ENCODE measurements around the gene GPR3.

GPR3 gene, protein sequence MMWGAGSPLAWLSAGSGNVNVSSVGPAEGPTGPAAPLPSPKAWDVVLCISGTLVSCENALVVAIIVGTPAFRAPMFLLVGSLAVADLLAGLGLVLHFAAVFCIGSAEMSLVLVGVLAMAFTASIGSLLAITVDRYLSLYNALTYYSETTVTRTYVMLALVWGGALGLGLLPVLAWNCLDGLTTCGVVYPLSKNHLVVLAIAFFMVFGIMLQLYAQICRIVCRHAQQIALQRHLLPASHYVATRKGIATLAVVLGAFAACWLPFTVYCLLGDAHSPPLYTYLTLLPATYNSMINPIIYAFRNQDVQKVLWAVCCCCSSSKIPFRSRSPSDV

DNA sequence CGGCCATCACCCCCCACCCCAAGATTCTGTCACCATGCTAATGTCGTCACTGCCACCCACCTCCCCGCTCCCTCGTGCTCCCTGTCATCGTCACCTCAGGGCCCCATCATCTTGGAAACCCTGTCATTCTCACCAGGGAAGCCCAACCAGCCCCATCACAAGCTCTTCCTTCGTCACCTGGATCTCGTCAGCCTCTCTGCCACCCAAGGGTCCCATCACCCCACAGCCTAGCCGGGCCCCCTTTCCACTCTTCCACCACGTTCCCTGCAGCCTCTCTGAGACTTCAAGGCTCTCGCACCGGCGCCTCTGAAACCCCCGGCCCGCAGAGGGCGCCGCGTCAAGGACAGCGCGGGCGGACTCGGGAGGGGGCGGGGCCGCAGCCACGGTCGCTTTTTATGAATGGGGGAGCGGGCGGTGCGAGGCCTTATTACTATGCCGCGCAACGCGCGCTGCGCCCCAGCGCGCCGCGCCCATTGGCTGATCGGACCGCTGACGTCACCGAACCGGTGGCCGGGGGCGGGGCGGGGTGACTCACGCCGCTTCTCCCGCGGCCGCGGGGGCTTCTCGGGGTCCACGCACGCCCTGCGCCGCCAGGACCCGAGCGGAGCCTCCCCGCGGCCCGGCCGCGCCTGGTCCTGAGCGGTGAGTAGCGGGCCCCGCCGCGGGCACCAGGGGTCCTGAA, at the start of gene GPR3:
Gene GPR3 (plus strand): TSS at position 527 of the 682 bp plus-strand sequence. CDS start 1,177 bp downstream, outside the sequence.
- peak; percentile 92 for DNase-seq

DNA sequence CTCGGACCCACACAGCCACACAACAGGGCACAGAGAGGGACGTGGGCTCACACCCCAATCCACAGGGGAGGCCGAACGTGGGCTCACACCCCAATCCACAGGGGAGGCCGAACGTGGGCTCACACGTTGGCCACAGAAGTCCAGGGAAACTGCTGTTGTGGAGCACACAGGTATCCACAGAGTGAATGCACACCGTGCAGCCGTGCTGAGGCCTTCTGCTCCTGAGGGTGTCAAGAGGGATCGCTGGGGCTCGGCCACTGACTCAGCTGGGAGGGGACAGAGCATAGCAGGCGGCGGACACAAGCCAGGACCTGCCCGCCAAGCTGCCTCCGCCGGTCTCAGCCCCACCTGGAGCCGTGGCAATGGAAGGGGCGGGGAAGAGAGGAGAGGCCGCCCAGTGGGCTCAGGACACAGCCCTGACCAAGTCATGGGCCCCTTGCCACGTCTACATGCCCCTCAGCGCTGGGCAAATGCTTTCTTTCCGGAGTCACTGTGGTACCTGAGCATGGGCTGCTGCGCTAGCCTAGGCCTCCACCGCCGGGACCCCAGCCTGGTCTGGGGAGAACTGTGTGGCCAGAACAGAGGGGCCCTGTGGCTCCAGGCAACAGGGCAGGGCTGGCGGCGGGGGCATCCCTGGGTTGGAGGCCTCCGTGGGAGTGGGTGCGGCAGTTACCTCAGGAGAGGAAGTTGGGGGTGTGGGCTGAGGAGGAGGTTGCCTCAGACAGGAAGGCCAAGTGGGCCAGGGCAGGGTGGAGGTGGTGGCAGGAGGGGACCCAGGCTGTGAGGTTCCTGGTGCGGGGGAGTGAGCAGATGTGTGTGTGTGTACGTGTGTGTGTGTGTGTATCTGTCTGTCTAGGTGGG, 49.4 kb upstream of the GPR3 start:
- DNase-seq, result peak; percentile 78

DNA sequence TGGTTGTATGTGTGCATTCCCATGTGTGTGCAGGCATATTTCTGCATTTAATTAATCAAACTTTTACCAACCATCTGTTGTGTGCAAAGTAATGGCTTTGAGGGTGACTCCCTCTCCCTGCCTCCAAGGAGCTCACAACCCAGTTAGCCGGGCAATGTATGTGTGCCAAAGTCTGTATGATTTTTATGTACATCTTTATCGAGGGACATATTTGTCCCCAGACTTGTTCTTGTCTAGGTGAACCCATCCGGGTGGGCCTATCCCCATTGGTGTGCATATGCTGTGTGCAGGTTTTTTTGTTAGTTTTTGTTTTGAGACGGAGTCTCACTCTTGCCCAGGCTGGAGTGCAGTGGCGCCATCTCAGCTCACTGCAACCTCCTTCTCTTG, 48.8 kb upstream of the GPR3 start:
- DNase-seq, result no peak

DNA sequence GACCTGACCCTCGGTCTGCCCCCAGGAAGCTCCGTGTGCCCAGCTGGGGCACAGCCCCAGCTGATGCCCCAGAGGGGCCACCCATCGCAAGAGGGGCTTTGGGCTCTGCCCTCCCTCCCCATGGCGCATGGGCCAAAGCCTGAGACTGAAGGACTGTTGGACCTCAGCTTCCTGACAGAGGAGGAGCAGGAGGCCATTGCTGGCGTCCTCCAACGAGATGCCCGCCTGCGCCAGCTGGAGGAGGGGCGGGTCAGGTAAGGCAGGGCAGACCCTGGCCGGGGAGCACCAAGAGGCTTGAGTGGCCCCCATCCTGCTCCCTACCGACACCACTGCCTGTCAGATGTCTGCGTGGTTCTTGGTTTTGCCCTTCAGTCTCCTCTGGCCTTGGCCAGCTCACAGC, 47.1 kb upstream of the GPR3 start:
- DNase-seq, result no peak

DNA sequence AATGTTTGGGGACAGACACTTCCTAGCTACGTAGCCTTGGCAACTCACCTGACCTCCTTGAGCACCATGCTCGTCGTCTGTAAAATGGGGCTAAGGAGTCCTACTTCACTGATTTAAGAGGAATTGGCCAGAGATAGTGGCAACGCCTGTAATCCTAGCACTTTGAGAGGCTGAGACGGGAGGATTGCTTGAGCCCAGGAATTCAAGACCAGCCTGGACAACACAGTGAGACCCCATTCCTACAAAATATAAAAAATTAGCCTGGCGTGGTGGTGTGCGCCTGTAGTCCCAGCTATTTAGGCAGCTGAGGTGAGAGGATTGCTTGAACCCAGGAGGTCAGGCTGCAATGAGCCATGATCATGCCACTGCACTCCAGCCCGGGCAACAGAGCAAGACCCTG, 46.1 kb upstream of the GPR3 start:
- no peak for DNase-seq

DNA sequence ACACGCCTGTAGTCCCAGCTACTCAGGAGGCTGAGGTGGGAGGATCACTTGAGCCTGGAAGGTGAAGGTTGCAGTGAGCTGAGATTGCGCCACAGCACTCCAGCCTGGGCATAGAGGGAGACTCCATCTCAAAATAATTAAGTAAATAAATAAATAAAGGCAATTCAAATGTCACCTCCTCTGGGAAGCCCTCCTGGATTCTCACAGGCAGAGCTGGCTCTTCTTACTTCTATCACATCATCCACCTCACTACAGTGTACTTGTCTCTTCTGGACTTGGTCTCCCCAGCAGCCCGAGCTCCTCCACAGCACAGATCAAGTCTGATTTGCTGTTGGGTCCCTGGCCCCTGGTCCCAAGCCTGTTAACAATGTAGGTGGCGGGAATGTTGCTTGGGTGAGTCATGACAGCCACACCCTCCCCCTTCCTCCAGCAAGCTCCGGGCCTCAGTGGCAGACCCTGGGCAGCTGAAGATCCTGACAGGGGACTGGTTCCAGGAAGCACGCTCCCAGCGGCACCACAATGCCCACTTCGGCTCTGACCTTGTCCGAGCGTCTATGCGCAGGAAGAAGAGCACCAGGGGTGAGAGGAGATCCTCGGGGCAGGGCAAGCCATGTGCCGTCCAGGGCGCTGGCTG, 45.3 kb upstream of the GPR3 start:
- no peak for DNase-seq

DNA sequence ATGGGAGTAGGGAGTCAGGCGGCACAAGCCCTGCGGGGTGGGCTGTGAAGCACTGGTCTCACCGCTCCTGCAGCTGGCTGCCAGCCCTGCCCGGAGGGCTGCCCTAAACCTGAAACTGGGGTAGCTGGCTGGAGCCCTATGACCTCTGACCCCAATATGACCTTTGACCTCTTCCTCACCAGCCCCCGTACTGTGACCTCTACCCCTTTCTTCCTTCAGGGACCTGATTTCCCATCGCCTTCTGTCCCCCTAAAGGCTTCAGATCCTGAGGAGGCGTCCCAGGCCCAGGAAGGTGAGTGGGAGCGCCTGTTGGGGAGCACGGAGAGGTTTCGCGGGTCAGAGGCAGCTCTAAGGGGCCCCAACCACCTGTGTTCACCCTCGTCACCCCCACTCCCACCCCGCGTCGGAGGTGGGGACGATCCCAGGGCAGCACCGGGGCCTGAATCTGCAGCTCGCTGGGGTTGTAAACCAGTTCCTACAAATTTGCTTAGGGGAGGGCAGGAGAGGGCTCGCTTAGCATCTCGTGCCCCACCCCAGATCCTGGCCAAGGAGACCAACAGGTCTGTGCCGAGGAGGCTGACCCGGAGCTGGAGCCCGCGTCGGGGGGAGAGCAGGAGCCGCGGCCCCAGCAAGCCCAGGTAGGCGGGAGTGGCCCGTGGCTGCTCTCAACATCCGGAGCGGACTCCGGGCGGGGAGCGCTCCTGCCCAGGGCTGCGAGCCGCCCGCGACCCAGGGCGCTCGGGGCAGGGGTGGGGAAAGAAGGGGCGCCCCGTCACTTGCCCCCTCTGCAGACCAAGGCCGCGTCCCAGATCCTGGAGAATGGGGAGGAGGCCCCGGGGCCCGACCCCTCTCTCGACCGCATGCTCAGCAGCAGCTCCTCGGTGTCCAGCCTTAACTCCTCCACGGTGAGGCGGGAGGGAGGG, 43.3 kb upstream of the GPR3 start:
- DNase-seq, result no peak

DNA sequence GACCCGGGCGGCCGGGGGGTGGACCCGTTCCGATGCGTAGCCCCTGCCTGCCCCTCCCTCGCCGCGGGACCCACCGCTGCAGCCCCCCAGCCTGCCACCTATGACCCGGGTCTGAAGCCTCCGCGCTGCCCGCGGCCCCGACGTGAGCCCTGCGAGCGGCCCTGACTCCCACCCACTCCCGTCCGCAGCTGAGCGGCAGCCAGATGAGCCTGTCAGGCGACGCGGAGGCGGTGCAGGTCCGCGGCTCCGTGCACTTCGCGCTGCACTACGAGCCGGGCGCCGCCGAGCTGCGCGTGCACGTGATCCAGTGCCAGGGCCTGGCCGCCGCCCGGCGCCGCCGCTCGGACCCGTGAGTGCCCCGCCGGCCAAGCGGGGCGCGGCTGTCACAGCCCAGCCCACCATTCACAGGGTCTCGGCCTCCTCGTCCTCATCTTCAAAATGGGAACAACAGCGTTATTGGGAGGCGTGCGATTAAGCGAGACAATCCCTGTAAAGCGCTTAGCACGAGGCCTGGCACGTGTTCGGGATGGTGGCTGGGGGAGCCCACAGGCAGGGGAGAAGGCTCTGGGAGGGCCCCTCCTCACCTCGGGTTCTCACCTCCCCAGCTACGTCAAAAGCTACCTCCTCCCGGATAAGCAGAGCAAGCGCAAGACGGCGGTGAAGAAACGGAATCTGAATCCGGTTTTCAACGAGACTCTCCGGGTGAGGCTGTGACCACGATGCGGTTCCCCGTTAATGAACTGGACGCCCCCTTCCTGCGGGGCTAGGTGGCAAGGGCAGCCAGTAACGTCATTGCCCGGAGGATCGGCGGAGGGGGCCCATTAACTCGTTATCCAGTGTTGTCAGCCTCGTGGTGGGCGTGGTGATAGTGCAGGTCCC, 42.4 kb upstream of the GPR3 start:
- DNase-seq, result no peak

DNA sequence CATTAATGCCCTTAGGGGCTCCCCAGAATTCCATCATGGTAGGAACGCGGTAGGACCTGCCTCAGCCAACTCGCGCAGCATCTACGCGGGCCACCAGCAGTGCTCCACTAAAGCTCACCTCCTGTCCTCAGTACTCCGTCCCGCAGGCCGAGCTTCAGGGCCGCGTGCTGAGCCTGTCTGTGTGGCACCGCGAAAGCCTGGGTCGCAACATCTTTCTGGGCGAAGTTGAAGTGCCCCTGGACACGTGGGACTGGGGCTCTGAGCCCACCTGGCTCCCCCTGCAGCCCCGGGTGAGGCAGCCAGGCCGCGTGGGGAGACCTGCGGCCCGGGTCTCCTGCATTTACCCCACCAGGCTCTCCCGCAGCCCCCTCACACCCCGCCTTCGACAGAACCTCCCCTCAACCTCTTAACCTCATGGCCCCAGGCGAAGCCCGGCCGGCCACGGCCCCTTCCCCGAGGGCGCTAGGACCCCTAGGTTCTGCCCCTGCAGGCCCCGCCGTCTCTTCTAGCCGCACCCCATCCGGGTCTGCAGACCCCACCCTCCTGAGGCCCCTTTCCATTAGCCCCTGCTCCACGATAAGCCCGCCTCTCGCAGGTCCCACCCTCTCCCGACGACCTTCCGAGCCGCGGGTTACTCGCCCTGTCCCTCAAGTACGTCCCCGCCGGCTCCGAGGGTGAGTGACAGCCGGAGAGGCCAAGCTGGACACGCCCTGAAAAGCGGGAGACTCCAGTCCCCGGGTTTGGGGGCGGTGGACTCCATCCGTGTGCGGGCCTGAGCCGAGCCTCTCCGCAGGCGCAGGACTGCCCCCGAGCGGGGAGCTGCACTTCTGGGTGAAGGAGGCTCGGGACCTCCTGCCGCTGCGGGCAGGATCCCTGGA, 41.5 kb upstream of the GPR3 start:
- DNase-seq, result no peak

DNA sequence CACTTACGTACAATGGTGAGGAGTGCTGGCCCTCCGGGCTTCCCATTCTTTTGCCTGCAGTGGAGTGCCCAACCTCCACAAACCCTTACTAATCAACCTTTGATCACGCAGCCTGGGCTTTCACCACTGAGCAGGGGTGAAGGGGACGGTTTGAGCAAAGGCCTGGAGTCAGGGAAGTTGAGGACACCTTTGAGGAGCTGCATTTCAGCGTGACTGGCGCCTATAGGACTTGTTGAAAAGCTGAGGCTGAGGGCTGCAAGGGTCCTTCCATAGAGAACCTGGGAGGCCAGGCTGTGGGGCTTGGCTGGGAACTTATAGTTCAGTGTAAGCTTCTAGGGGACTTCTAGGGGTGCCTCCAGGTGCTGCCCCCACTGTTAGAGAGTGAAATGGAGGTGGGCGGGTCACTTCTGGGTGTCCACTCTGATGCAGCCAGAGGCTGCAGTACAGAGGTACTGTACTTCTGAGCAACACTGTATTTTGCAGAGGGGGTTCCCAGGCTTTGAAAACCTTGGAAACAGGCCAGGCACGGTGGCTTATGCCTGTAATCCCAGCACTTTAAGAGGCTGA, 40.8 kb upstream of the GPR3 start:
- no peak for DNase-seq

DNA sequence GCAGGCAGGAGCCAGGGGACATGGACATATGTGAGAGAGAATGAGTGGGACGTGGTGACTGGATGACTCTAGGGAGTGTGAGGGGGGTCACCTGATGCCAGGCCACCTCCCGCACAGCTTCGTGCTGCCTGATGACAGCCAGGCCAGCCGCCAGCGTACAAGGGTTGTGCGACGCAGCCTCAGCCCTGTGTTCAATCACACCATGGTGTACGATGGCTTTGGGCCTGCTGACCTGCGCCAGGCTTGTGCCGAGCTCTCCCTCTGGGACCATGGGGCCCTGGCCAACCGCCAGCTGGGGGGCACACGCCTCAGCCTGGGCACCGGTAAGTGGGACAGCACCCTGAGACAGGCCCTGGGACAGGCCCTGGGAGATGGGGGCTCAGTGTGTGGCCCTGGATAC, 39.3 kb upstream of the GPR3 start:
- no peak for DNase-seq

DNA sequence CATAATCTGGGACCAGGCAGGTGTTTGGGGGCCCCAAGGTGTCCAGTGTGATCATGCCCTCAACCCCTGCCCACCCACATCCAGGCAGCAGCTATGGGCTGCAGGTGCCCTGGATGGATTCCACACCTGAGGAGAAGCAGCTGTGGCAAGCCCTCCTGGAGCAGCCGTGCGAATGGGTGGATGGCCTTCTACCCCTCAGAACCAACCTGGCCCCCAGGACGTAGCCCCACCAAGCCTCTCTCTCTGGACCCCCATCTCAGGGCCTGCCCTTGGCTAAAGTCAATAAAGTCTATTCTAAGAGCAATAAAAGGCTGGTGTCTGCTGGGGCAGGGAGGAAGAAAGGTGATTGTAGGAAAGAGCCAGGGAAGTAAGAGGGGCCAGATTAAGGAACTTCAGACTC, 38.8 kb upstream of the GPR3 start:
- no peak for DNase-seq

DNA sequence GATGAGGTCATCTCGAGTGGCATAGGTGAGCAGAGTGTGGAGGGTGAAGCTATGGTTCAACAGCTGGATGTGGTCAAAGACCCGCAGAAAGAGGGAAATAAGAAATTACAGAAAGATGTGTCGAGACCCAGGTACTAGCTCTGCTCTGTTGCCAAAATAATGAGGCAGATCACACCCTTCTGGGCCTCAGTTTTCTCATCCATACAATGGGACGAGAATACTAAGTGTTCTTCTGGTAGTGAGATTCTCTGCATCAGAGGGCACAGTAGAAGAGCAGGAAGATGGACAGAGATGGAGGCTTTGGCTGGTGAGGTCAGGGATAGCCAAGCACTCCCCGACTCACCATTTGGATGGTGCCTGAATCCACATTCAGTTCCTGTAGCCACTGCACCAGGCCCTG, 36.7 kb upstream of the GPR3 start:
- DNase-seq, result no peak

DNA sequence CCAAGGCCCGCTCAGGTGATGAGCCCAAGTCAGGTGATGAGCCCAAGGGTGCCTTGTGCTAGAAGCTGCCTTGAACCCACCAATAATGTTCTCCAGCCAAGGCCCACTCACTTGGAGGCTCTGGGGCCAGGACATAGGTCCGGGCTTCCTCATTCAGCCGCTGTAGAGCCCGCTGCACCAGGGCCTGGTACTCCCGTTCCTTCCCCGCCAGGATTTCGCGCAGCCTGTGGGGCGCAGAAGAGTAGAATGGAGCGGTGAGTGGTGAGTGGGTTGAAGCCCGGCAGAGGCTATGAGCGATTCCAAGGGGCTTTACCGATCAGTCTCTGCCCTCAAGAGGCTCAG, 36.2 kb upstream of the GPR3 start:
- no peak for DNase-seq

DNA sequence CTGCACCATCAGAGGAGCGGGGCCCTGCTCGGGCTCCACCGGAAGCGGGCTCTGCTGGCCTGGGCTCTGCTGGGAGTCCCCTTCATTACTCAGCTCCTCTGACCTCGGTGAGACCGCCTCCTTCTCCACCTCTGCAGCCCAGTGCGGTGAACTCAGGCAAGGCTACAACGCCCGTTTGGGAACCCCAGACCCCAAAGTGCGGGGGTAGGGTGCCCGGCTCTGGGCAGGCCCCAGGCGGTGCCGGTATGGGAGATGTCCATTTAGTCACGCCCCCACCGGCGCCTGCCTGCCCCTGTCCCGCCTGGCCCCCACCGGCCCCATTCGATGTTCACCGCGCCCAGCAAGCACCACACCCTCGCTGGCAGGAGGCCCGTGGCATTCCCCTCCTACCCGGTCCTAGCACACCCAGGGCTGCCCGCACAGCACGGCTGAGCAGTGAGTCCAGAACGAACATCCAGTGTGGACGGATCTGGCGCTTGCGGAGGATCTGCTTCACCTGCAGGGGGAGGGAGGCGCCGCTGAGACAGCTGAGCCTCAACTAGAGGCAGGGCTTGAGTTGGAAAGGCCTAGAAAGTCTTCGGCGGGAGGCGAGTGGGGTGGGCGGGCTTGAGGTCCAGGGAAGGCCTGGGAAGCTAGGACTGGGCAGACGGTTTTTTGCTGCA, 35.7 kb upstream of the GPR3 start:
- DNase-seq, result no peak

DNA sequence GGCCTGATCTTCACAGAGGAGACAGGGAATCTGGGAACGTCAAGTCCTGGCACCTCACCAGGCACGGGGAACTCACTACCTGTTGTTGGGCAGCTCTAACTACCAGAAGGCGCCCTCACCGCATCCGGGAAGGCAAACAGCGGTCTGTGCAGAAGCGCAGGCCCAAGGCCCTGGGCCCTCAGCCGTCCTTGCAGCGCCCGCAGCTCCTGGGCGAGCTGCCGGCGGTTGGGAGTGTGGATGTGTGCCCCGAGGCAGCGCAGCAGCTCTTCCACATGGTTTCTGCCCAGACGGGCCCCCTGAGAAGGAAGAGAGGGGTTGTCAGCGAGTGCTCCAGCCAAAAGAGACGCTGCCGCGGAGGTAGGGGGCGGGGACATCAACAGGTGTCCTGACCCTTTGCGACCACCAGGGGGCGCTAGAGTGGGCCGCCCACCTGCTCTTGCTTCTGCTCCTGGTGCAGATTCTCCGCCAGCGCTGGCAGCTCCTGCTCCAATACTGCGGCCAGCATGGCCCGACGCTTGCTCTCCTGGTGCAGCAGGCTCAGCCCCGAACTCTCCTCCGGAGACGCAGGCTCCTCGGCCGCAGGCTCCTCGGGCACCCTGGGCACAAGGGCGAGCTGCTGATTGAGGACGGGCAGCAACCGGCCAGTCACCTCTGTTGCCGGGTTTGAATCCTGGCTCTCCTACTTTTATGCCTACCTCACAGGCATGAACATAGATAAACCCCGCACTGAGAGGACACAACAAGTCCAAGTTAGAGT, 35.0 kb upstream of the GPR3 start:
- peak; percentile 75 for DNase-seq

DNA sequence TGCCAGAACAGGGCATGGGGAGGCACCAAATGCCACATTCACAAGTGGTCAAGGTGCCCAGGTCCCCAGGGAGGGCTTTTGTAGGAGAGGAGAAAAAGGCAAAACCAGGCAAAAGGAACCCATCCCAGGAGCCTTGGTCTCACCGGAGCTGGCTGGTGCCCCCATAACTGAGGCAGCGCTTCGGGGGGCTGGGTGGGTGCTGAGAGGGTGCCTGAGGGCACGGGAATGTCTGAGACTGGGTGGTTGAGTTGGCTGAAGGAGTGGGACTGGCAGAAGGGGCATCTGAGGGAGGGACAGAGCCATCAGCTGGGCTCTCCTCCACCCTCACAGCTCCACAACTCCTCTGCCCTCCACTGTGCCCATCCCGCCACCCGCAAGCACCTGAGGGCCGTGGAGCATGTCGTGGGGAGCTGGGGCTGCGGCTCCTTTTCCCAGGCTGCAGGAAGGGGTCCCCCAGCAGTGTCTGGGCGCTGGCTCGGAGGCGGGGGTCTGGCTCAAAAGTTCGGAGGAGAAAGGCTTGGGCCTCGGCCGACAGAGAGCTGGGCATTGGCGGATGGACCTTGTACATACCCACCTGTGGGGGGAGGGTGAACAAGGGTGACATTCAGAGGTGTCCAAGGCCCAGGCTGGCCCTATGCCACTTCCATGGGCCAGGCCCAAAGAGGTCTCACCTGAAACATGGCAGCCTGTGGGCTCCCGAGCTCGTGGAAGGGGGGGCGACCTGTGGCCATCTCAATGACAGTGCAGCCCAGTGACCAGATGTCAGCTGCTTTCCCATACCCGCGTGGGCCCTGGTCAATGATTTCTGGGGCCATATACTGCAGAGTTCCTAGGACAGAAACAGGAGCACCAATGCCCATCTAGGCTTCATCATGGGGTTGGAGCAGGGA, 34.1 kb upstream of the GPR3 start:
- no peak for DNase-seq
